Calu3 (cell line): Measurements from ENCODE around the gene LVRN. TPM values are rescaled to one million over a fixed set of nuclear protein-coding genes. Genes with fewer than 3 reads are reported as not detected.

ENCODE experiments used
- BruUV-seq: library from RNA; stranded (reverse); fragments of 400-500 nt; replicated peaks from 2 replicates; lab custom pipeline; 2021; lab: Mats Ljungman, UMichigan
- CTCF ChIA-PET: fragments of 300-600 bp; sonication (Branson Sonifier 250); formaldehyde crosslinking; loops from one replicate; lab custom pipeline; 2022; ENCODE audit warnings: antibody characterized with exemption; lab: Charles Lee
- DNase-seq: peaks from one replicate; pipeline ENCODE4 v3.0.0; 2022
- H3K27ac Mint-ChIP-seq: one replicate; pipeline ENCODE4 v1.8.0; 2022; ENCODE audit warnings: mixed read lengths; ENCODE audit not compliant: unreplicated experiment
- H3K27me3 Mint-ChIP-seq: one replicate; pipeline ENCODE4 v1.8.0; 2022; ENCODE audit warnings: mixed read lengths; ENCODE audit not compliant: unreplicated experiment
- H3K36me3 Mint-ChIP-seq: one replicate; pipeline ENCODE4 v1.8.0; 2022; ENCODE audit warnings: mild to moderate bottlenecking, moderate library complexity, mixed read lengths; ENCODE audit not compliant: insufficient read depth, unreplicated experiment
- H3K4me1 Mint-ChIP-seq: one replicate; pipeline ENCODE4 v1.8.0; 2022; ENCODE audit warnings: mild to moderate bottlenecking, low read depth, mixed read lengths; ENCODE audit not compliant: unreplicated experiment
- H3K4me3 Mint-ChIP-seq: one replicate; pipeline ENCODE4 v1.8.0; 2022; ENCODE audit warnings: mild to moderate bottlenecking, low read depth, moderate library complexity, mixed read lengths; ENCODE audit not compliant: unreplicated experiment
- H3K9me3 Mint-ChIP-seq: one replicate; pipeline ENCODE4 v1.8.0; 2022; ENCODE audit warnings: low read depth, mixed read lengths; ENCODE audit not compliant: unreplicated experiment
- CTCF ChIP-seq: fragments of 200-600 bp; IDR thresholded peaks from one replicate; pipeline ENCODE4 v1.8.0; 2022; ENCODE audit warnings: antibody characterized with exemption; ENCODE audit not compliant: unreplicated experiment
- intact Hi-C: fragments of 100-400 bp; cut with micrococcal nuclease; formaldehyde crosslinking; loops from one replicate; pipeline ENCODE4 v1.10.0; 2022; ENCODE audit not compliant: unreplicated experiment
- total RNA-seq: library from RNA; stranded (reverse); gene quantifications from 2 replicates; pipeline ENCODE4 v1.2.3, GENCODE V29; 2022

LVRN gene
- total RNA-seq, 1 experiment from 2014 or later: 0.14 TPM

GRCh38 chr5:115985802-115986757 is 23.8 kb downstream of the LVRN start:
- intact Hi-C loops: no loop called here
- CTCF ChIA-PET: interaction anchor here (0.6 to 0.7 kb wide), 2 partner anchors 36 to 46 kb away, joined by 3 to 4 read pairs; partner anchors contain the start of gene ARL14EPL
- H3K27ac Mint-ChIP-seq: no peak overlapping the region
- no peak for TF ChIP-seq CTCF
- BruUV-seq: no TSS peak
- peak; percentile 33 for DNase-seq
- H3K36me3 Mint-ChIP-seq: no peaks in the 10 kb centered on the region
- no peak overlapping the region for H3K4me3 Mint-ChIP-seq
- H3K27me3 Mint-ChIP-seq: no peaks in the 10 kb centered on the region
- no peaks in the 10 kb centered on the region for H3K9me3 Mint-ChIP-seq
- H3K4me1 Mint-ChIP-seq: peaks cover 9% of the 10 kb centered on the region

GRCh38 chr5:115988002-115988401 is 25.7 kb downstream of the LVRN start:
- H3K9me3 Mint-ChIP-seq: no peaks in the 10 kb centered on the region
- H3K27me3 Mint-ChIP-seq: no peaks in the 10 kb centered on the region
- no peak for TF ChIP-seq CTCF
- BruUV-seq: no TSS peak
- DNase-seq: no peak
- peaks cover 9% of the 10 kb centered on the region for H3K4me1 Mint-ChIP-seq
- H3K4me3 Mint-ChIP-seq: no peak overlapping the region
- H3K27ac Mint-ChIP-seq: no peak overlapping the region
- CTCF ChIA-PET: interaction anchor here (0.7 kb wide), 1 partner anchor 60 kb away, joined by 5 read pairs; no protein-coding TSS in a partner anchor
- intact Hi-C loops: no loop called here
- H3K36me3 Mint-ChIP-seq: no peaks in the 10 kb centered on the region

- DNase-seq: no peak
- intact Hi-C loops: no loop called here
- no peak for TF ChIP-seq CTCF
- no peaks in the 10 kb centered on the region for H3K27me3 Mint-ChIP-seq
- no TSS peak for BruUV-seq
- no peaks in the 10 kb centered on the region for H3K36me3 Mint-ChIP-seq
- no peak overlapping the region for H3K27ac Mint-ChIP-seq
- H3K4me1 Mint-ChIP-seq: no peaks in the 10 kb centered on the region
- no peaks in the 10 kb centered on the region for H3K9me3 Mint-ChIP-seq
- no peak overlapping the region for H3K4me3 Mint-ChIP-seq
- CTCF ChIA-PET: no interaction called here
These were observed 30.6 kb downstream of the LVRN start for GRCh38 chr5:115992848-115993350.

- DNase-seq: no peak
- no peak overlapping the region for H3K27ac Mint-ChIP-seq
- intact Hi-C loops: no loop called here
- no peaks in the 10 kb centered on the region for H3K36me3 Mint-ChIP-seq
- no TSS peak for BruUV-seq
- CTCF ChIA-PET: no interaction called here
- no peak for TF ChIP-seq CTCF
- H3K27me3 Mint-ChIP-seq: no peaks in the 10 kb centered on the region
- no peak overlapping the region for H3K4me3 Mint-ChIP-seq
- H3K4me1 Mint-ChIP-seq: no peaks in the 10 kb centered on the region
- no peaks in the 10 kb centered on the region for H3K9me3 Mint-ChIP-seq
These were observed 33.1 kb downstream of the LVRN start for GRCh38 chr5:115995351-115995750.
